Measurements from ENCODE around the gene CCDC157.
A peak's percentile ranks its signal among the peaks of the same experiment; 100 is the strongest.

CCDC157 gene

DNA sequence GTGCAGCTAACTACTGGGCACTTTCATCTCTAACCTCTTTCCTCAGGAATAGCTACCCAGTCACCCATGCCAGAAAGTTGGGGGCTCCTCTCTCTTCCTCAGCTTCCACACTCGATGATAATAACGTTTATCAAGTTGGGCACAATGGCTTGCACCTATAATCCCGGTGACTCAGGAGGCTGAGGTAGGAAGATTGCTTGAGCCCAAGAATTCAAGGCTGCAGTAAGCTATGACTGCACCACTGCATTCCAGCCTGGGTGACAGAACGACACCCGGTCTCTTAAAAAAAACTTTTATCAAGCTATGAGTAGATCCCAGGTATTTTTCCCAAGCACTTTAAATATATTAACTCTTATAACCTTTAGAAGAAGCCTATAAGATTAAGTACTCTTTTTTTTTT, 2.2 kb upstream of the CCDC157 start:
- no peak overlapping the region for H3K4me3 ChIP-seq (ENCODE audit: low read depth, low read length)
- TF ChIP-seq, protein P1, sequence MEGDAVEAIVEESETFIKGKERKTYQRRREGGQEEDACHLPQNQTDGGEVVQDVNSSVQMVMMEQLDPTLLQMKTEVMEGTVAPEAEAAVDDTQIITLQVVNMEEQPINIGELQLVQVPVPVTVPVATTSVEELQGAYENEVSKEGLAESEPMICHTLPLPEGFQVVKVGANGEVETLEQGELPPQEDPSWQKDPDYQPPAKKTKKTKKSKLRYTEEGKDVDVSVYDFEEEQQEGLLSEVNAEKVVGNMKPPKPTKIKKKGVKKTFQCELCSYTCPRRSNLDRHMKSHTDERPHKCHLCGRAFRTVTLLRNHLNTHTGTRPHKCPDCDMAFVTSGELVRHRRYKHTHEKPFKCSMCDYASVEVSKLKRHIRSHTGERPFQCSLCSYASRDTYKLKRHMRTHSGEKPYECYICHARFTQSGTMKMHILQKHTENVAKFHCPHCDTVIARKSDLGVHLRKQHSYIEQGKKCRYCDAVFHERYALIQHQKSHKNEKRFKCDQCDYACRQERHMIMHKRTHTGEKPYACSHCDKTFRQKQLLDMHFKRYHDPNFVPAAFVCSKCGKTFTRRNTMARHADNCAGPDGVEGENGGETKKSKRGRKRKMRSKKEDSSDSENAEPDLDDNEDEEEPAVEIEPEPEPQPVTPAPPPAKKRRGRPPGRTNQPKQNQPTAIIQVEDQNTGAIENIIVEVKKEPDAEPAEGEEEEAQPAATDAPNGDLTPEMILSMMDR (IDR thresholded peaks at IDR 0.05; ENCODE audit: borderline replicate concordance, insufficient read depth, low read depth, low read length), result no peak

- peak overlapping the region; percentile 82 for H3K4me3 ChIP-seq (ENCODE audit: low read depth, low read length)
- TF ChIP-seq, protein P1 (IDR thresholded peaks at IDR 0.05; ENCODE audit: borderline replicate concordance, insufficient read depth, low read depth, low read length), result no peak
Observed at GRCh38 chr22:30357236-30357570, 396 bp downstream of the CCDC157 start.

DNA sequence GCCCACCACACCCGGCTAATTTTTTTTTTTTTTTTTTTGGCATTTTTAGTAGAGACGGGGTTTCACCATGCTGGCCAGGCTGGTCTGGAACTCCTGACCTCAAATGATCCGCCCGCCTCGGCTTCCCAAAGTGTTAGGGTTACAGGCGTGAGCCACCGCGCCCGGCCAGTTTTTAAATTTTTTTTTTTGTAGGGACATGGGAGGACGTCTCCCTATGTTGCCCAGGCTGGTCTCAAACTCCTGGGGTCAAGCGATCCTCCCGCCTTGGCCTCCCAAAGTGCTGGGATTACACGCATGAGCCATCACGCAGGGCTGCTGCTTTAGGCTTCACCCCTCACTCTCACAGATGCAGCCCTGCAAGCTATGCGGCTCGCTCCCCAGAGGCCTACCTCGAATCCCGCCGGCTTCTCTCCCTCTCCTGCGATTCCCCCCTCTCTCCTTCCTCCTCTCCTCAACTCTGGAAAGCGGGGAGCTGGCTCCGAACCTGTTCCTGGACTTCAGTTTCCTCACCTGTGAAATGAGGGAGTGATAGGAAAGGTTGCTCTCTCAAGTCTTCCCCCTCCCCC, 926 bp downstream of the CCDC157 start:
- TF ChIP-seq, protein P1 (IDR thresholded peaks at IDR 0.05; ENCODE audit: borderline replicate concordance, insufficient read depth, low read depth, low read length), result no peak
- no peak overlapping the region for H3K4me3 ChIP-seq (ENCODE audit: low read depth, low read length)

DNA sequence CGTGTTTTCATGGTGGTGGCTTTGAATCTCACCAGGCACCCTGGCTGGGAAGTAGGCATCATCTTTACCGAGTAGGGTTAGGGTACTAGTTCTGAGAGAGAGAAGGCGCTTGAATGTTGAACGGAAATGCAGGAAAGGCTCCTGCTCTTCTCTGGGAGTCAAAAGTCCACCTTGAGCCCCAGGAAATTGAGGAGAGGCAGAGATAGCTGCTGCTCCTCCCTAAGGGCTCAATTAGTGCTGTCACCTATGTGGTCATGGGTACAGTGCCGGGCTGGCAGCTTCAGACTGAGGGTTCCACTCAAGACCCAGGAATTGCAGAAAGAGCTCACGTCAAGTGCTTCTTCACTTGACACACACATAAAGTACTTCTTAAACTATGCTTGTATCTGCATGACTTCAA, 1.7 kb downstream of the CCDC157 start:
- H3K4me3 ChIP-seq (ENCODE audit: low read depth, low read length), result no peak overlapping the region
- TF ChIP-seq, protein P1 (IDR thresholded peaks at IDR 0.05; ENCODE audit: borderline replicate concordance, insufficient read depth, low read depth, low read length), result no peak

- TF ChIP-seq, protein P1 (IDR thresholded peaks at IDR 0.05; ENCODE audit: borderline replicate concordance, insufficient read depth, low read depth, low read length), result no peak
- H3K4me3 ChIP-seq (ENCODE audit: low read depth, low read length), result no peak overlapping the region
Observed at GRCh38 chr22:30361916-30362650, 5.3 kb downstream of the CCDC157 start.

DNA sequence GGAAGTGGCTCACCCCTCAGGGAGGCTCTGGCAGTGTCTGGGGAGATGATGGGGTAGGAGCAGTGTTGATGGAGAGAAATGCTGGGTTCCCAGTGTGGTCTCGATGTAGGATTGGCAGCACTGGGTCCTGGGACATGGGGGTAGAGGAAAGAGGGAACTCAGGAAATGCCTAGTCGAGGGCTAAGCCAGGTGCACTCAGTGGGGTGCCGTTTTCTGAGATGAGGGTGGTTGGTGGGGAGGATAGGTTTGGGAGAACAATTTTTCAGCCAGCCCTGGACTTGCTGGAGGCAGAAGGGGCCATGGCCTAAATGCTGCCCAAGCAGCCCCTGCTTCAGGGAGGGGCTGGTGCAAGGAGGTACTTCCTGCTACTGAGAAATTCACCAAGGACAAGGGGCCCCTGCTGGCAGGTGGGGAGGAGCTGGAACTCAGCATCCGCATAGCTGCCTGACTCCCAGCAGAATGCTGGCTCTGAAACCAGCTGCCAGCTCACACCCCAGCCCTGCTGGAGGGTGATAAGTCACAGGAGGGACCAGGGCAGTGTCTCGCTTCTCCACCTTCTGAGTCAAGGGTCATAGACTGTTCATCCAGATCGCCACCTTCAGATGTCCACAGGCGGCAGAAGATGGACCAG, 6.0 kb downstream of the CCDC157 start:
- no peak overlapping the region for H3K4me3 ChIP-seq (ENCODE audit: low read depth, low read length)
- TF ChIP-seq, protein P1 (IDR thresholded peaks at IDR 0.05; ENCODE audit: borderline replicate concordance, insufficient read depth, low read depth, low read length), result no peak

- no peak overlapping the region for H3K4me3 ChIP-seq (ENCODE audit: low read depth, low read length)
- TF ChIP-seq, protein P1 (IDR thresholded peaks at IDR 0.05; ENCODE audit: borderline replicate concordance, insufficient read depth, low read depth, low read length), result no peak
Observed at GRCh38 chr22:30365891-30366290, 9.1 kb downstream of the CCDC157 start.

Measured in GM12875 (cell line).